LoVo (cell line): ENCODE measurements around the gene LAG3.

Experiments used
- DNase-seq: peaks from one replicate; pipeline ENCODE4 v3.0.0-alpha.2; 2016; ENCODE audit warnings: low spot score

LAG3 gene

GRCh38 chr12:6753772-6754356, 18.5 kb upstream of the LAG3 start:
- DNase-seq, result no peak

DNA sequence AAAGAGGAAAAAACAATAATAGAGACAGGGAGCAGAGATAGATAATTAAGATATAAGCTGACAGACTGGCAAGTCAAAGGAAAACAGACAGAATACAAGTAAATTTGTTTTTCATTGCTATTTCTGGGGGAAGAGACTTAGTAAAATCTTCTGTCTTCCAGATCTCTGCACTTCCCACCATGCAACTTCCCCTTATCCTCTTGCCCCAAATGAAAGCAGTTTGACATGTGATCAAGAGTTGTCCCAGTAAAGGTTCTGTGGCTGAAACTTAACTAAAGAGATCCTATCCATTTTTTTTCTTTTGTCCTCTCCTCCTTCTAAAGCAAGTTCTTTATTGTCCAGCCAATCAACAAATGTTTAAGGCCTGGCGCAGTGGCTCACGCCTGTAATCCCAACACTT, 17.9 kb upstream of the LAG3 start:
- no peak for DNase-seq

DNA sequence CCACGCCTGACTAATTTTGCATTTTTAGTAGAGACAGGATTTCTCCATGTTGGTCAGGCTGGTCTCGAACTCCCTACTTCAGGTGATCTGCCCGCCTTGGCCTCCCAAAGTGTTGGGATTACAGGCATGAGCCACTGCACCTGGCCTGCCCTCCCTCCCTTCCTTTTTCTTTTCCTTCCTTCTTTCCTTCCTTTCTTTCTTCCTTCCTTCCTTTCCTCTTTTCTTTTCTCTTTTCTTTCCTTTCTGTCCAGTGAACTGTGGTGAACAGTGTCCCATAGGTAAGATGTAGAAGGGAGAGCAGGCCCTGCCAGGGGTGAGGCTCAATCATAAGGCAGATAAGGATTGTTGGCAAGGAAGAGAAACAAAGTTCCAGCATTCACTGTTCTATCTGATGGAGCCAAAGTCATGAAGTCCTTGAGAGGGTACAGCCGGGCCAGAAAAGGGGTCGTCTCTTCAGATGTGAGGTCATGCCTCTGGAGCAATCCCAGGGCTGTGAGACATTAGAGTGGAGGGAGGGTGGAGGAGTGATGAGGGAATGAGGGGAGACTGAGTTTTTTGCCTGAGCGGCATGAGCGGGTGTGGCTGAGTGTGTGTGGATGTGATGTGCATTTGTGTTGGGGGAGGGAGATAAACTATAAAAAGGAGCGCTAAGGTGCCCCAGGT, 15.2 kb upstream of the LAG3 start:
- DNase-seq, result no peak

DNA sequence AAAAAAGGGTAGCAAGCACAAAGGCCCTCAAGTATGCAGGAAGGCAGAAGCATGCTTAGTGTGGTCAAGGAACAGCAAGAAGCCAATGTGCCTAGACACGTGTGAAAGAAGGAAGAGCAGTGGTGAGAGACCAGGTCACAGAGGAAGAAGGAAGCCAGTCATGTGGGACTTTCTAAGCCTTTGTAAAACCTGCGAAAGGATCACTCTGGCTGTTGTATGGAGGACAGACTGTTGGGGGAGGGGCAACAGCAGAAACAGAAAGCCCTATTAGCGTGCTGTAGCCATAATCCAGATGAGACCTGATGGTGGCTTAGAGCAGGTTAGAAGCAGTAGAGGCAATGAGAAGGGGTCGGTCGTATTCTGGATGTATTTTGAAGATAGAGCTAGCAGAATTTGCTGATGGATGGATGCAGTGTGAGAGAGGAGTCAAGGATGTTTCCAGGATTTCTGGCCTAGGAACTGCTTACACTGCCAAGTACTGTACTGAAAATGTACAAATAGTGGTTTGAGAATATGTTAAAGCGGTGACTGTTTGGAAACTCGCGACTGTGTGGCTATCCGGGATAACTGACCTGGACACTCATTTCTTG, 13.7 kb upstream of the LAG3 start:
- no peak for DNase-seq

DNA sequence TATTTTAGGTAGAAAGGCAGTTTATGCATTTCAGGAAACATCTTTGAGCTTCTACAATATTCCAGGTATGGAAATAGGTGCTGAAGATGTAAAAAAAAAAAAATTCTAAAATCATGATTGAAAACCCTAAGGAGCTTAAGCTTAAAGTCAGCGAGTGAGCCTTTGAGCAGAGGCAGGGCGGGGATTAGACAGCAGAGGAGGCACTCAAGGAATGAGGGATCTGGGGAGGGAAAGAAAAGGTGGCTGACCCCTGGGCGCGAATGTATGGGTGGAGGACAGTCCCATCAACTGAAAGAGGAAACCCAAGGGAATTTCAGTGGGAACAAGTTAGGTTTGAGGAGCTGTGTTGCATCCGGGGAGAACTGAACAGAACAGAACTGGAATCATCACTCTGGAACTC, 12.6 kb upstream of the LAG3 start:
- DNase-seq, result no peak

- DNase-seq, result no peak
Observed at GRCh38 chr12:6763380-6763779, 8.9 kb upstream of the LAG3 start.

GRCh38 chr12:6764011-6764828, 8.1 kb upstream of the LAG3 start:
- DNase-seq, result peak; percentile 68

GRCh38 chr12:6765048-6765633, 7.2 kb upstream of the LAG3 start:
- DNase-seq, result no peak

- DNase-seq, result peak; percentile 74
Observed at GRCh38 chr12:6765634-6766581, 6.4 kb upstream of the LAG3 start, which contains the start of gene PTMS. Gene PTMS (plus strand): TSS chr12:6766363. CDS start chr12:6766706, 343 bp downstream.

DNA sequence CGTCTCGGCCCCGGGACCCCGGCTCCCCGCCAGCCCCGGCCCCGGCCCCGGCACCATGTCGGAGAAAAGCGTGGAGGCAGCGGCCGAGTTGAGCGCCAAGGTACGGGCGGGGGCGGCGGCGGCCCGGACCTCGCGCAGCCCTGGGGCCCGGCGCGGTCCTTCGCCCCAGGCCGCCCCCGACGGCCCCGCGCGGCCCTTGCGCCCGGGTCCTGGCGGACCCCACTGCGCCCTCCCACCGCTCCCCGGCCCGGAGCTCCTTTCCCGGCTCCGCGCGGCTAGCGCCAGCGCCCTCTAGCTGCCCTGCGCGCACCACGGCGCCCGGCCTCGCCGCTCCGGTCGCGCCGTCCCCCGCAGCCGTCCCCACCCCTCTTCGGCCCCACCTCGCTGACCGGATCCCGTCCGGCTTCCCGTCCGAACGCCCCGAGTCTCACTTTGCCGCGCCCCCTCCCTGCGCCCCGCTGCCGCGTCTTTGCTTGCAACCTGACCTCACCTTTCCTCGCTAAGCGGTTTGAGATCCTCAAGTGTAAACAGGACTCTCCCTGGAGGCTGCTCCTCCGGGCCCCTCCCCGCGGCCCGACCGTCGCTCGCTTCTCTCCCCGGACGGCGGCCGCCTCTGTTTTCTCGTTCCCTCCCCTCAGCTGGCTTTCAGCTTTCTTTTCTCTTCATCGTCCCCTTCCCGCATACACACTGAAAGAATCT, 5.5 kb upstream of the LAG3 start:
- peak; percentile 88 for DNase-seq

- peak; percentile 18 for DNase-seq
Observed at GRCh38 chr12:6767353-6768319, 4.7 kb upstream of the LAG3 start.

- no peak for DNase-seq
Observed at GRCh38 chr12:6768437-6768914, 3.8 kb upstream of the LAG3 start.

DNA sequence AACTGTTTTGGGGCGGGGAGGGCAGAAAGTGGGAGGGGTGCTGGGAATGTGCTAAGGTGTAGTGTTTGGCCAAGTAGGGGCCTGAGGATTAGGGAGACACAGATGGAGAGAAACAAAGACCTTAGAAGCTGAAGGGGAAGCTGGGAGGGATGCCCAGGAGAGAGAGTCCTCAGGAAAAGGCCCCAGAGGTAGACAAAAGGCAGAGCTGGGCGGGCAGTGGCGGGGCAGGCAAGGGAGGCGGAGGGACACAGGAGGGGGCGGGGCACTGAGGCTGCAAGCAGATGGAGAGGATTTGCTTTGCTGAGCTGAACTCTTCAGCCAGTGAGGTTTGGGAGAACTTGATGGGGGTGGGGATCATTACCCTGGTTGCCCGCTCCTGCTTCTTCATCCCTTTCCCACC, 3.3 kb upstream of the LAG3 start:
- no peak for DNase-seq

- DNase-seq, result no peak
Observed at GRCh38 chr12:6769666-6770065, 2.7 kb upstream of the LAG3 start.

GRCh38 chr12:6770094-6770493, 2.2 kb upstream of the LAG3 start:
- DNase-seq, result no peak

DNA sequence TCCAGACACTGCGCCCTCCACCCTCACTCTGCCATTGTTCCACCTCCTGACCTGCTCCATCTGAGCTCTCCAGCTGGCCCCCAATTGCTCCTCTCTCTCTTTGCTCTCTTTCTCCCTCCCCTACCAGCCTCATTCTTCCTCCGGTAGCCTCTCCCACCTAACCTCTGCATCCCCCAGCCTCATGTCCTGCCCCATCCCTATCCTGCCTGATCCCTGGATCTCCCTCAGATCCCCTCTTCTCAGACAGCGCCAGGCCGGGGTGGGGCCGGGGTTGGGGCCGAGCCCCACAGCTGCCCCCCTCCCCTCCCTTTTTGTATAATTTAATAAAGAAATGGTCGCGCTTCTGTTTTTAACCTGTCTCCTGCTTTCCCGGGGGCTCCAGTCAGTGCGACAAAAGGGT, 1.7 kb upstream of the LAG3 start:
- no peak for DNase-seq

DNA sequence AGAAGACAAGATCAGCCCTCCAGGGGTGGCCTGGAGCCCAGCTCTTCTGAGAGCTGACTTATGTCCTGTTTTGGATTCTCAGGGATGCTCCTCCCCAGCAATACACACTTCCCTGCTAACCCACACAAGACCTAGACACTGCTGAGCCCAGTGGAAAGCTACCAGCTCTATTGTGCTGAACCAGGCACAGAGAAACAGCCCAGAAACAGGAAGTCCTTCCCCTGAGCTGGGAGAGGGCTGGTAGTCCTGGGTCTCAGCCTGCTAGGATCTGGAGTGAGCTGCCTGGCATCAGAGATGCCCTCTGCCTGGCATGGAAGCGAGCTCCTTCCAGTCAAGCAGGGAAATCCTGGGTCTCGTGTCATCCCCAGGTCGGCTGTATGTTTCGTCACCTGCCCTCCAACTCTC, 1.2 kb upstream of the LAG3 start:
- no peak for DNase-seq

- DNase-seq, result no peak
Observed at GRCh38 chr12:6771509-6772330, 600 bp upstream of the LAG3 start.
